Uterus (tissue), 2 donors: Measurements from ENCODE around the gene SNAPC3.

ENCODE experiments used
- CTCF ChIP-seq, 4 experiments: fragments of 200-600 bp in 2 of 4; fragments of 450-650 bp in 2 of 4; sonication (generic) in 2 of 4; IDR thresholded peaks; one replicate each; pipeline ENCODE4 v1.5.1; 2016 to 2019; ENCODE audit warnings: antibody characterized with exemption in 4 of 4, mild to moderate bottlenecking in 2 of 4, moderate library complexity in 1 of 4
- POLR2A ChIP-seq, 2 donors: fragments of 450-650 bp; IDR thresholded peaks; one replicate each; pipeline ENCODE4 v1.6.1; 2016; ENCODE audit warnings: antibody characterized with exemption in 2 of 2, mild to moderate bottlenecking in 1 of 2, moderate library complexity in 1 of 2

- no peak for TF ChIP-seq POLR2A (IDR thresholded peaks at IDR 0.05)
- no peak for TF ChIP-seq CTCF (IDR thresholded peaks at IDR 0.05)
Observed at GRCh38 chr9:15505921-15506320, 83.2 kb downstream of the SNAPC3 start.
